Amniotic stem cell (primary cell): Measurements from ENCODE around the gene FARP1.
"Not testable (repeated sequence)": the region's sequence is repeated elsewhere in the genome, so short reads cannot be mapped to it uniquely, and the experiment has no call there.

Experiments used
- DNase-seq: peaks from one replicate; lab custom pipeline; 2025; lab: John Stamatoyannopoulos, UW

Gene FARP1

DNA sequence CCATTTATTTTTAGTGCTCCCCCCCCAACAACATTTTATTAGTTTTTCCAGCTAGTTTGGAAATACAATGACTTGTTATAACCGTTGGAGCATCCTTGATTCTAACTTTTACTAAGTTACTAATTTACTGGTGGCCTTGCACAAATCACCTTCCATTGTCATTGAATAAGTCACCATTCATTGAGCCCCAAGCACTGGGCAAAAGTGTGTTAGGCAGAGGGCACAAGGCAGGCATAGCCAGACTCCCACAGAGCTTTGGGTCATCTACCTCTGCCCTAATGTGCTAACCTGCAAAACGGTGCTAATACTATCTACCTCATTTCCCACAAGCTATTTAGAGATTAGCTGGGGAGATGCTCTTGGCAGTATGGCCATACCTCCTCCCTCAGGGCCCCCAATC is 120.9 kb downstream of the FARP1 start:
- DNase-seq = no peak

DNA sequence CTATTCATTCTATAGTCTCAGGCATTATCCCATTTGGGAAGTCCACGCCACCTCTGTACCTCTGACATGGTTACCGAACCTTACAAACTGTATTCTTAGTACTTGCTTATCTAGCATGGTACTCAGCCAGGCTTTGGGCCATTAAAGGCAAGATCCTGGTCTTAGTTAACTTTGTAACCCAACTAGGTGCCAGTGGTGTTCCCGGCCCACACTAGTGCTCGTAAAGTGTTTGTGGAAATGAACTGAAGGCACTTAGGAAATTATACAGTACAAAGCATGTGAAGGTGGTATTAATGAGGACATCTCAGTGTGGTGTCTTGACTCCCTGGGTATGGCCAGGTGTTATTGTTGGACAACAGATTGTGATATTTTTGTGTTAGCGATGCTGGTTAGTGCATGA is 122.0 kb downstream of the FARP1 start:
- DNase-seq = no peak

DNA sequence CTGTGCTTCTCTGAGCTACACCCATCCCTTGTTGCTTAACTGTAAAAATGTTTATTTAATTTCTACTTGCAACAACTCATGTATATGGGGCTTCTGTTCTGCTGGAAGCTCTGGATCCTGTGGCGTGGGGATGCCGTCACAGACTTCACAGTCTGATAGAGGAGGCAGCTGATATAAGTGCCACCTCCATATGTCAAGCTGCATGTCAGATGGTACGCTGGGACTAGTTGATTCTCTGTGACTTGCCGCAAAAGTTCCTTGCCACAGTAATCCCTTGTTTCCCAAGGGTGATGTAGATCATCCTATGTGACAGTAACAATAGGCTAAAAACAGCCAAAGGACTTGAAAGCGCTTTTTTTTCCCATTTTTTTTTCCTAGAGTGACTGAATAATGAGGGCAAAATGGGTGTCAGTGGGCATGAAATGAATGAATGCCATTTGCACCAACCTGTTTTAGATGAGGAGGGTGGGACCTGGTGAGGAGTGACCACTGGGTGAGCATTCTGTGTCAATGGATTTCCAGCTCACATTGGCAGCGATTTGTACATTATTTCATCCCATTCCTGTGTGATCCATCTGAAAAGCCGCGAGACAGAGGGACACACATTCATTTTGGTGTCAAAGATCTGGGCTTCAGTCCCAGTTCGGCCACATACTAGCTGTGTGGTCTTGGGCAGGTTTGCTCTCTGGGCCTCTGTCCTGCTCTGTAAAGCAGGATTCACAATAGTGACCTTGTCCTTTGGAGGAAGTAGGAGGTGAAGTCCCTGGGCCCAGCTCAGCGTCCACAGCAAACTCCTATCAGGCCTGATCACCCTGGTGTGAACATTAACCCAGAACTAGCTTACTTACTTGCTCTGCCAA is 123.0 kb downstream of the FARP1 start:
- no peak for DNase-seq

DNA sequence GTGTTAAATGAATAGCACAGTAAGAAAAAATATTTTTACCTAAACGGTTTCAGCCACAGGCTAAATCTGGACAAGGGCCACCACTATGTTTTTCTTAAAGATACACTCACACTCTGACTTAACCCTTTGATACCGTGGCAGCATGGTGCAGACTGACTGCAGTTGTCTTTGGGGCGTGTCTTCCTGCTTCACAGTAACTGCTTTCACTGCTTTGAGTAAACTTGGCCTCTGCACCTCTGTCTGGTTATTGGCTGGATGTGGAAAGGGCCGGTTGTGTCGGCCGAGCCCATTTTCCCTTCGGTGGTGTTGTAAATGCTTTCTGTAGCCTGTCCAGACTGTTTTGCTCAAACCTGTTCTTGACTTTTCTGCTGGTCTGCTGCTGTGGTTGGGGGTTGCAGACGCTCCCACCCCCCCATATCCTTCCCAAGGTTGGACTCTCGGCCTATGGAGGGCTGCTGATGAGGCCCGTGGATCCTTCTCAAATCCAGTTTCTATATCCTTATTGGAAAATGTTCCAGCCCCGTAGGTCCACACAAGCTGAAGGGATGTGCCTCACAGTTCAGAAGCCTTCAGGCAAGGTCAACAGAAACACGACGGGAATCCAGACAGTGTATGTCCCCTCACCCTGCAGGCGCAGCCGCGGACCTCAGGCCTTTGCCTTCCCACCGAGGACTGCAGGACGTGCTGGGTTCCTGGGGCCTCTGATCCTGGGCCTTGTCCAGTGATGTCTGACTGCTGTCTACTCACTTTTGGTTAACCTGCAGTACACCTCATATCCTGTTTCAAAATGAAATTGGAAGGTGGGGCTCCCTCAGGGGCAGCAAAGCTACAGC is 124.4 kb downstream of the FARP1 start:
- DNase-seq = no peak

DNA sequence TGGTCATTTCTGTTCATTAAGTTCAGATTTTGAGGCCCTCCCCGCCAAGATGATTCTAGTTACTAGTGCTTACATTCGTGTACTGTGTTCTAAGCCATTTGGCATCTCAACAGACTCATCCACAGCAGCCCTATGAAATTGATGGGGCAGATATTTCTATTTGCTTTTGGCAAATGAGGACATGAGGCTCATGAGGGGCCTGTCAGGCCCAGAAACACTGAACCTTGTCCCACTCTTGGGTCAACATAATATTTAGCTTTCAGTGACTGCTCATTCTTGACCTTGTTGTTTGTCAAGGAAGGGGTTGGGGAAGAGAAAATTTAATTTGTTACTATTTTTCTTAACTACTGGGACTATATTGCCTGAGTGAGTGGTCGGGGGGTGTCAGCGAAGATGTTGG is 126.5 kb downstream of the FARP1 start:
- no peak for DNase-seq

DNA sequence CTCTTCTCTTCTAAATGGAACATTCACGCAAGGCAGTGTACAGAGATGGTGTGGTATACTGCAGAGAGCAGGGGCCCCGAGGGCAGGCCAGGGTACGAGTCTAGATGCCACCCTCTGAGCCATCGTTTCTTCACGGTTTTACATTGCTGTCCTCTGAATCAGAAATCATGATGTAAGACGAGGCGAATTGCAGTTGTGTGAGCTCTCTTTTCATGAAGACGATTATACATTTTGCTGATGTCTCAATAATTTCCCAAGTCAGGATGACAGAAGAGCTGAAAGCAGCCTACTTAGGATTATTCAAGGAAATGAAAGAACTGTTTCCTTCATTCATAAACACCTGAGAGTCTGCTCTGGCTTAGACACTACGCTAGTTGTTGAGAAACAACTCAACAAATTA is 127.9 kb downstream of the FARP1 start:
- DNase-seq = no peak

DNA sequence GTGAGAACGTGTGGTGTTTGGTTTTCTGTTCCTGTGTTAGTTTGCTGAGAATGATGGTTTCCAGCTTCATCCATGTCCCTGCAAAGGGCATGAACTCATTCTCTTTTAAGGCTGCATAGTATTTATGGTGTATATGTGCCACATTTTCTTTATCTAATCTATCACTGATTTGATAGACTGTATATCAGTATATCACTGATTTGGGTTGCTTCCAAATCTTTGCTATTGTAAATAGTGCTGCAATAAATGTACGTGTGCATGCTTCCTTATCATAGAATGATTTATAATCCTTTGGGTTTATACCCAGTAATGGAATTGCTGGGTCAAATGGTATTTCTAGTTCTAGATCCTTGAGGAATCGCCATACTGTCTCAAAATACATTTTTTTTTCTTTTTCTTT is 128.8 kb downstream of the FARP1 start:
- DNase-seq = not testable (repeated sequence)

DNA sequence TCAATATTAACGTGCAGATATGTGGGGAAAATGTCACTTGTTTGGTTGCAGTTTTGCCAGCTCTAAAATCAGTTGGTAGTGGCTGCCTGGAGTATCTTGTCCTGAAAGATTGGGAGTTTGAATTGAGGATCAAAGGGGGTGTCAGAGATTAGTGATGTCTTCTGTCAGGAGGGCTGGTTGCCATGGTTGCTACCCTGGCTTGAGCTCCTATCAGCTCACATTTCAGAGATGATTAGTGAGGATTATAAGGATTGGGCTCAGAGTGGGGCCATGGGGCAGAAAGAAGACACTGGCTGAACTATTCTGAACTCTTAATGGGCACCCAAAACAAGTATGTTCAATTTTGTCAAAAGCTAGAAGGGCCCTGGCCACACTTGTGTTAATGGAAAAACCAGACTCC is 129.7 kb downstream of the FARP1 start:
- no peak for DNase-seq

DNA sequence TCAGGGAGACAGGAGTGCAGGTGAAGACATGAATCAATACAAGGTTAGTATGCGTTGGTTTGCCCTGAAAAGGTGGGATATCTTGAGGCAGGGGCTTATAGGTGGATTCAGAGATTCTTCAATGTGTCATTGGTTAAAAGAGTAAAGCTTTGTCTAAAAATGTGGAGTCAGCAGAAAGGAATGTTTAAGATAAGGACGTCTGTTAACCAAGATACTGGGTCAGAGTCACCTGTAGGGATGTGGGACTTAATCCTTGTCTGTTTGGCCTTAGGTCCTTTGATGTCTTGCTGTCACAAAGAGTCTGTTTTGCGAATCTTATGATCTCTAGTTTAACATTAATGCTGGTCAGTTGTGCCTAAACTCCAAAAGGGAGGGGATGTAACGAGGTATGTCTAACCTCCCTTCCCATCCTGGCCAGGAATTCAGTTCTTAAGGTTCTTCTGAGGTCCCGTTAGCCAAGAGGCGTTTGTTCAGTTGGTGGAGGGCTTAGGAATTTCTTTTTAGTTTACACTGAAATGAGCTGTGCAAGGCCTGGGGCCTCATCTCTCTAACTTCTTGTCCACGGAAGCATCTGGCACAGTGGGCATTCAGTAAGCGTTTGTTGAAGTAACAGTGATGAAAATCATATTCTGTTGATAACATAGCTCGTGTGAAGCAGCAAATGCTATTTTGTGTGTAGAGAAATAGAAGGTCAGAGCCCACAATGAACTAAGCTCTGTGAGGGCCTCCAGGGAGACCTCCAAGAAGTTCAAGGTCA is 130.4 kb downstream of the FARP1 start:
- no peak for DNase-seq

DNA sequence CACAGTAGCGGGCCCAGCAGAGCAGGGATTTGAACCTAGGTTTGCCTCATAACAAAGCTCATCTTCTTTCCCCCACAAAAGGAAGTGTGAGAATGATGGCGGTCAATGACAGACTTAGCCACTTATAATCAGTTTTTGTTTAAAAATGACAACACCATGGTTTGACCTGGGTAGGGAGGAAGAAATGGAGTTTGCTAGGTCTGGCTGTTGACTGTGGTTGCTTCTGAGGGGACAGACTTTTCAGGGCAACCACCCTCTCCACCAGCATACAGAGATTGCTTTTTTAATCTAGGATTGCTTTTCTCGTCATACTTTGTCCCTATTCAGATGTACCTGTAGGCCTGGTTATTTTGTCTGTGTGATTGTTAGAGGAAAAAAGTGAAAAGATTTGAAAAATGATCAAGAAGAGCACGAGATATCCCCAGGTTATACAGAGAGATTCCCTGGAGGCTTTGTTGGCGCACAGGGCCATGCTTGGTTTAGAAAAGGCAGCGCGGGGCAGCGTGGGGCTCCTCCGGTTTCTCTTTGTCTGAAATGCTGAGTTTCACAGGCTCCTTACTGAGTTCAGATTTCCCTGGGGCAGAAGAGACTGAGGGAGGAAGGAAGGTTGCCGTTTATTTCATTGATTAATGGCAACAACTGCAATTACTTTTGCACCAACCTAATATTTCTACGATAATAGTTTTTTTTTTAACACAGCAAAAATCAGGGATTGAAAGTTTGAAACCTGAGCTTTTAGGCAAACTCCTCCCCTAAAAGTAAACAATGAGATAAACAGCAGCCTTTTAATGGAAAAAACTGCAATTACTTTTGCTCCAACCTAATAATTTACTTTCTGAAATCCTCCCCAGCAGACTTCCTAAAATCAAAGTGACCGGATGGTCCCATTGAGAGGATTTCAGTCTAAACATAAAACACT is 131.2 kb downstream of the FARP1 start:
- no peak for DNase-seq

DNA sequence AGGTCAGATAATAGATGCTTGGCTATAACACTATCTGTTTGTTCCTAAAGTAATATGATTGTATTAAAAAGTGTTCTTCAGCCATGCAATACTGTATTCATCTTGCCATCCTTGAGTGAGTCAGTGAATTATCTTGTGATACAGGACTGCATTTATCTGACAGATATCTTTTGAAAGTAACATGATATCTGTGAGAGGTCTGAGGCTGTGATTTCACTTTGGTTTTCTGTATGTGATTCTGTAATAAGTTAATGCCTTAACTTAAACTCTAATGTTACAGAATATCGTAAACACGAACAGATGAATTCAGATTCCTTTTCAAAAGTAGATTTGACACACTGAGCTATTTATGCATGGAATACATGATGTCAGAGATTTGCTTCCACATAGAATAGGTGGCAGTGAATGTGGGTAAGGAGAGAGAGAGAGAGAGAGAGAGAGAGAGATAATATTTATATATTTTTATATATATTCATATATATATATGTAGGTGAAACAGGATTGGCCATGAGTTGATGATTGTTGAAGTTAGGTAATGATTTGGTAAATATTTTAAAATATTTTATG is 132.1 kb downstream of the FARP1 start:
- DNase-seq = no peak

DNA sequence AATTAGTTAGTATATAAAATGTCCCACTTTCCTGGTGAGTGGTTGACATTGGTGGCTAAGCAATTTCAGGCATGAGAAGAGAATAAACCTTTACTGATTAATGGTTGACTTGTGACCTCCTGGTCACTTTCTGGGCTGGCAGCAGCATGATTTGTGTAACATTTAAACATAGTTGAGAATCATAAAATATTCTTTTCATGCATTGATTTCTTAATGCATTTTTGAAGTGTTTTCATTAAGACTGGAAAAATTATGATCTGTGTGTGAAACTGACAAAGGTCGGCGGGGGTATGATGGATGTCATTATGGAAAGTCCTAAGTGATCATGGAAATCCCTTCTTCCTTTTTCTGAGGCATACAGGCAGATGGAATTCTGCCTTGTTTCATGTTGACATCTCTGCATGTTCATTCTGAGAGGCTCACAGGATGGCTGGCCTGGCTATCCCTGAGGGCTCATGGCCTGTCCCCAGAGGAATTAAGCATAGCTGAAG is 132.8 kb downstream of the FARP1 start:
- no peak for DNase-seq

DNA sequence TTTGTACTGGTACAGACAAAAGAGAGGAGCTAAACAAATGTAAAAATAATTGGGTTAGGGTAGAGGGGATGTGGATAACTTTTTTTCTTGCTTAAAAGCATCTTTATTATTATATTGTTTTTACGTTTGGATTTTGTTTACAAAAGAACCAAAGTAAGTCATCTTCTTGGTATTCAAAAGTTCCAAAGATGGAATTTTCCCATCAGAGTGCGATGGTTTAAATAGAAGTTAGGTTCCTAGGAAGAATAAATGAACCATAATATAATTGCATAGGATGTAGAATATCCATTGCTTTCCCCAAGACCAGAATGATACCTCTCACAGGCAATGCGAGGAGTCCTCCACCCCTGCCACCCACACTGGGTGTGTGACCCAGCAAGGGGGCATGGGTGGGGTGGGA is 133.6 kb downstream of the FARP1 start:
- no peak for DNase-seq

DNA sequence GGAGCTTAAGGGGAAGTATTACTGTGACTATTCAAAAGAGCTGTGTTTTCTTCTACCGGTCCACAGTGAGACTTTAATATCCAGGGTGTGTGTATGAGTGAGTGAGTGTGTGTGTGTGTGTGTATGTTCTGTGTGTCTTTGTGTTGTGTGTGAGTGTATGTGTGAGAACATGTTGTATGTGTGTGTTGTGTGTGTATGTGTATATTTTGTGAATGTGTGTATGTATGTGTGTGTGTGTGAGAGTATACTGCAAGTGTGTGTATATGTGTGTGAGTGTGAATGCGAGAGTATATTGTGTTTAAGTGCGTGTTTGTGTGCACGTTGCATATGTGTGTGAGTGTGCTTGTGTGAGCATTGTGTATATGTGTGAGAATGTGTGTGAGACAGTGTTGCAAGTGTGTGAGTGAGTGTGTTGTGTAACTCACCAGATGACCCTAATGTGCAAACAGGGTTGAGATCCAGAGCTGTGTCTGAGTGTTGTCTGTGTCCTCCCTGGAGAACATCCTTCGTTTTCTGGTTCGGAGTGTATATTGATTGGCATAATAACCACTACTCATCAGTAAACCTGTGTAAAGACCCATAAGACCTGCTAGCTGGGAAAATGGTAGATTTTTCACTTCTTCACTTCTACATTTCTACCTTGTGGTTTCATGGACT is 135.3 kb downstream of the FARP1 start:
- no peak for DNase-seq

DNA sequence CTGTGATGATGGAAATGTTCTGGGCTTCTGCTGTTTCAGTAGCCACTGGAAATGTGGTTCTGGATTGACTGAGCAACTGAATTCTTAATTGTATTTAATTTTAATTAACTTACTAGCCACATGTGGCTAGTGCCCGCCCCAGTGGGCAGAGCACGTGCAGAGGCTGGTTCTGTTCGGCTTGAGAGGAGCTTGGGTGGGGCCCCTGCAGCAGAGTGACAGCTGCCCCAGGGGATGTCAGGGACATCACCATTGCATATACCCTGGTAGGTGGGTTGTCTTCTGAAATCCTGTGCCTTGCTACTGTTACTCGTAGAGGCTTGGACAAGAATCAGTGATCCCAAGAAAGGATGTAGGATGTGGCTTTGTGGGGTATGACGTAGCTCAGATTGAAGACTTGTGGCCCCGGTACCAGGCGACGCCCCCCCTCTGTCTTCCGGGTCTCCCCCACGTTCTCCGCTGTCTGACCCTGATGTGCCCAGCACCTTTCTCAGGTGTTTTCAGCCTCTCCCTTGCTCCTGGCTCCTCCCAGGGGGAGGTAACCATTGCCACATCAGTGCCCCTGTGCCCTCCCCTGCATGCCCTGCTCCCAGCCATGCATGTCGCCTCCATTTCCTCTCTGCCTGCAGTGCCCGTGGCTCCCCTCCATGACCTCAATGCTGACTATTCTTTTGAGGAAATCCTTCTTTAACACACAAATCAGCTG is 136.7 kb downstream of the FARP1 start:
- no peak for DNase-seq

DNA sequence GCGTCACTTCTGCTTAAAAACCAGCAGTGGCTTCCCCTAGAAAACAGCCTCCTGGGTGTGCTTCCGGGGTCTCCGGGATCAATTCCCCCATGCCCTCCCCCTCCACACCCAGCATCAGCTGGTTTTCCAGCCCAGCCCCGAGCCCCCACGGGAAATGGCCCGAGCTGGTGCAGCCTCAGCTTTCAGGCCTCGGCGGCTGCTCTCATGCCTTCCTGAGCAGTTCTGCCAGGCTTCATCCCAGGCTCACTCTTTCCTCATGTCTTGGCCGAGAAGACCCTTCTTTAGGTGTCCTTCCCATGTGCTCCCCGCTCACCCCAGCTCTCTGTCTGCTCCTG is 137.2 kb downstream of the FARP1 start:
- no peak for DNase-seq

DNA sequence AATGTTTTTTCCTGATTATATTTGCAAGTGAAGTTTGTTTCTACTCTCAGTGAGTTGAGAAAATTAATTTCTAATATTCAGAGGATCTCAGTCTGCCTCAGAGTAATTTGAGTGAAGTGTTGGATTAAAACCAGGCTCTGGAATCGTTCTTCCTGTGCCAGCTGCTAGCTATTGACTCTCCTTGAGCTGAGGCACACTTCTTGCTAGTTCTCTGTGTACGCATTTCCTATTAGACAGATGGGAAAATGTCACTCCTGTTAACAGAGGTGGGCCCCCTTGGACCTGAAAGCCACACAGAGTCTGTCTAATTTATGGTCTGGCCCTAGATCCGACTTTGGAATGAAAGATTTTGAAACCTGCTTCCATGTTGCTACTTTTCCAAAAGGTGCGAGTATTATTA is 141.8 kb downstream of the FARP1 start:
- DNase-seq = no peak

DNA sequence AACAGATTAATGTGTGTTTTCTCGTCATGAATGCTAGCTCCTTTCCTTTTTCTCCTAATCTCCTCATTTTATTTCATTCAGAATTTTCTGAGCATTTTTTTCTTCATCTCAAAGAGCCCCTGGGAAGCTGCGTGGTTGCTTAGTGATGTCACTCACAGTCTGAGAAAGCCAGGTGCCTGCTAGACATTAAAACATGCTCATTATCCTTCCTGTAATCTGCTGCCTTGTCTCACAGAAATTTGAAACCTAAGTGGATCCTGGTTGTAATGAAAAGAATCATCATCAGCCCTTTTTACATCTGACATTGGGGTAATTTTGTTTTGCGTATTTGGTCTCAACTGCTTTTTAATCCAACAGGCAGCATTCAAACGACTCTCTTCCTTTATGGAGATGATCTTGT is 142.4 kb downstream of the FARP1 start:
- DNase-seq = no peak

DNA sequence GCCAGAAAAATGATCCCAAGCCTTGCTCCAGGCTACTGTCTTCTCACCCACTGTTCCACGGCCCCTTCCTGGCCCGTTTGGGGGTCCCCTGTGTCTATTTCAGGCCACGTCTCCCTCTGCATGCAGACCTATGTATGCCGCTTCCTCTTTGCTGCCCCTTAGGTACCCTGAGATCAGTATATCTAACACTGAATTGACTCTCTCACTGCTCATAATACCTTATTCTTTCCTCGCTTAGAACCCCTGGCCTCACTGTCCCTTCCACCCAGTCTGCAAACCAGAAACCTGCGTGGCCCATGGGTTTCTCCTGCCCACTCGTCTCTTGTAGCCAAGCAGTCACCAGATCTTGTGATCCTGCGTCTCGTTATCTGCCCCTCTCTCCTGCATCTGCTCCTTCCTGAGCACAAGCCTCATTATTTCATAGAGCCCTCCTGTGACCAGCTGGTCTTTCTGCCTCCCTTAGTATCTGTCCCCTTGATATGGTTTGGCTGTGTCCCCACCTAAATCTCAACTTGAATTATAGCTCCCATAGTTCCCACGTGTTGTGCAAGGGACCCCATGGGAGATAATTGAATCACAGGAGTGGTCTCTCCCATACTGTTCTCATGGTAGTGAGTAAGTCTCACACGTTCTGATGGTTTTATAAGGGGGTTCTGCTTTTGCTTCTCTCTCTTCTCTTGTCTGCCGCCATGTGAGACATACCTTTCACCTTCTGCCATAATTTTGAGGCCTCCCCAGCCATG is 143.1 kb downstream of the FARP1 start:
- DNase-seq = no peak
